ENCODE data around the gene ZCCHC3. TPM values are rescaled to one million over a fixed set of nuclear protein-coding genes. Genes with fewer than 3 reads are reported as not detected.
A peak's percentile ranks its signal among the peaks of the same experiment; 100 is the strongest.

The ZCCHC3 gene
- total RNA-seq, 1 donor from 2014 or later: 15.6 TPM

GRCh38 chr20:286508-286907 lies 10.9 kb upstream of the ZCCHC3 start:
- no peak for DNase-seq (ENCODE audit: low spot score in 2 of 2)
- no peaks in the 10 kb centered on the region for H3K36me3 ChIP-seq
- intact Hi-C loops (cut with DNase I): no loop called here

DNA sequence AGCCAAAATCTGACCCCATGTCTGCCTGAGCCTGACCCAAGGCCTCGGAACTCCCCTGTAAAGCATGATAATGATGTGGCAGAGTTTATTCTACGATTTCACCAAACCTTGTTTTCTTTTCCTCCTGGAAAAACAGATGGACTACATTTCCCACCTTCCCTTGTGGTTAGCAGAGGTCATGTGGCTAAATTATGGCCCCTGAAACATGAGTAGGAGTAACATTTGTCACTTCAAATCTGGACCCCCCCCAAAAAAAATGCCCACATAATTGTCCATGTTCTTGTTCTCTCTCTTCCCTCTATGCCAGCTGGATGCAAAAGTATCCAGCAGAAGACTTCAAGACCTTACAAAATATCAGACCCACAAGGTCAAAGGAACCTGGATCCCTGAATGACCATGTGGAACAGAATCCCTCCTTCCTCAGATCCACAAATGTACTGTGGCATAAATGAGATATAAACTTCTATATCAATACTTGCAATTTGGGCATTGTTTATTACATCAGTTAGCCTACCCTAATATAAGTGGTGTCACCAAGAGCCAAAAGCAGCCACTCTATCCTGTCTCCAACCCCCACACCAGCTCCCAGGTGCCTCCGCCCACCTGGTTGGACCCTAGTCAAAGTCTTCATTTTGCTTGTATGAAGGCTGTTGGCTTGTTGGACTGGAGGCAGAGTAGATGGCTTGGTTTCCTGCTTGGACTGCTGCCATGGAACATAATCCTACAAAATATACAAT lies 8.2 kb upstream of the ZCCHC3 start:
- intact Hi-C loops (cut with DNase I): no loop called here
- no peaks in the 10 kb centered on the region for H3K36me3 ChIP-seq
- no peak overlapping the region for H3K27ac ChIP-seq
- TF ChIP-seq CTCF (IDR thresholded peaks at IDR 0.05): no peak
- peaks cover 5 to 9% of the 10 kb centered on the region in 2 donors for H3K4me1 ChIP-seq
- DNase-seq (ENCODE audit: low spot score in 2 of 2): no peak
- H3K9me3 ChIP-seq: no peaks in the 10 kb centered on the region
- peak overlapping the region; percentile 77 to 79 for H3K4me3 ChIP-seq
- no peaks in the 10 kb centered on the region for H3K27me3 ChIP-seq

More at GRCh38 chr20:286508-286907, 10.9 kb upstream of the ZCCHC3 start:
- TF ChIP-seq CTCF (IDR thresholded peaks at IDR 0.05): no peak
- H3K4me3 ChIP-seq: no peak overlapping the region
- peaks cover 5 to 9% of the 10 kb centered on the region in 2 donors for H3K4me1 ChIP-seq
- no peaks in the 10 kb centered on the region for H3K9me3 ChIP-seq
- H3K27ac ChIP-seq: no peak overlapping the region
- H3K27me3 ChIP-seq: no peaks in the 10 kb centered on the region

- Histone ChIP-seq H3K9me3 (no peaks in the 10 kb centered on the region), H3K4me3 (peak overlapping the region; percentile 77 to 79), H3K27ac (peak overlapping the region; percentile 69 to 71), H3K27me3 (no peaks in the 10 kb centered on the region), H3K4me1 (peaks cover 5 to 9% of the 10 kb centered on the region in 2 donors), H3K36me3 (no peaks in the 10 kb centered on the region)
- intact Hi-C loops (cut with DNase I): loop anchor here (1.0 kb wide), 2 partner anchors 21 to 35 kb away; no protein-coding TSS in a partner anchor
- DNase-seq (ENCODE audit: low spot score in 2 of 2): no peak
- no peak for TF ChIP-seq CTCF (IDR thresholded peaks at IDR 0.05)
These were observed 7.7 kb upstream of the ZCCHC3 start for GRCh38 chr20:289693-290083.

- peaks cover 5 to 9% of the 10 kb centered on the region in 2 donors for H3K4me1 ChIP-seq
- no peaks in the 10 kb centered on the region for H3K27me3 ChIP-seq
- peak; percentile 35 to 54 (median 41) for TF ChIP-seq CTCF (IDR thresholded peaks at IDR 0.05)
- H3K27ac ChIP-seq: peak within 1 kb of the TSS; percentile 69 to 71
- intact Hi-C loops (cut with DNase I): loop anchor here (1.0 kb wide), 2 partner anchors 20 to 34 kb away; no protein-coding TSS in a partner anchor
- H3K9me3 ChIP-seq: no peaks in the 10 kb centered on the region
- H3K36me3 ChIP-seq: no peaks in the 10 kb centered on the region
- H3K4me3 ChIP-seq: peak within 1 kb of the TSS; percentile 77 to 79
- DNase-seq (ENCODE audit: low spot score in 2 of 2): peak; percentile 56 to 93
These were observed 7.1 kb upstream of the ZCCHC3 start, which contains the start of gene C20orf96 for GRCh38 chr20:290084-290831. C20orf96 (minus strand) TSS chr20:290750; CDS start chr20:290610, 140 bp downstream.

GRCh38 chr20:294602-295001 lies 2.8 kb upstream of the ZCCHC3 start:
- no peak for DNase-seq (ENCODE audit: low spot score in 2 of 2)
- no peaks in the 10 kb centered on the region for H3K9me3 ChIP-seq
- H3K4me3 ChIP-seq: no peak overlapping the region
- H3K4me1 ChIP-seq: peaks cover 4 to 21% of the 10 kb centered on the region in 2 donors
- H3K27ac ChIP-seq: no peak overlapping the region
- intact Hi-C loops (cut with DNase I): no loop called here
- no peak for TF ChIP-seq CTCF (IDR thresholded peaks at IDR 0.05)
- H3K36me3 ChIP-seq: no peaks in the 10 kb centered on the region
- no peaks in the 10 kb centered on the region for H3K27me3 ChIP-seq
